LNCaP clone FGC (cell line): ENCODE results near the gene CCDC13.

Source experiments
- DNase-seq: peaks from one replicate; pipeline ENCODE4 v3.0.0-alpha.2; 2011; ENCODE audit warnings: low read depth
- H3K4me3 ChIP-seq: 2 replicates; pipeline ENCODE4 v1.5.1; 2011; ENCODE audit warnings: mild to moderate bottlenecking, low read depth, low read length, control low read depth
- TF ChIP-seq, protein P1 (sequence below): IDR thresholded peaks from 2 replicates; pipeline ENCODE4 v1.5.1; 2012; ENCODE audit warnings: mild to moderate bottlenecking; ENCODE audit not compliant: control insufficient read depth, insufficient read depth; ENCODE audit errors: extremely low read depth

Gene CCDC13

DNA sequence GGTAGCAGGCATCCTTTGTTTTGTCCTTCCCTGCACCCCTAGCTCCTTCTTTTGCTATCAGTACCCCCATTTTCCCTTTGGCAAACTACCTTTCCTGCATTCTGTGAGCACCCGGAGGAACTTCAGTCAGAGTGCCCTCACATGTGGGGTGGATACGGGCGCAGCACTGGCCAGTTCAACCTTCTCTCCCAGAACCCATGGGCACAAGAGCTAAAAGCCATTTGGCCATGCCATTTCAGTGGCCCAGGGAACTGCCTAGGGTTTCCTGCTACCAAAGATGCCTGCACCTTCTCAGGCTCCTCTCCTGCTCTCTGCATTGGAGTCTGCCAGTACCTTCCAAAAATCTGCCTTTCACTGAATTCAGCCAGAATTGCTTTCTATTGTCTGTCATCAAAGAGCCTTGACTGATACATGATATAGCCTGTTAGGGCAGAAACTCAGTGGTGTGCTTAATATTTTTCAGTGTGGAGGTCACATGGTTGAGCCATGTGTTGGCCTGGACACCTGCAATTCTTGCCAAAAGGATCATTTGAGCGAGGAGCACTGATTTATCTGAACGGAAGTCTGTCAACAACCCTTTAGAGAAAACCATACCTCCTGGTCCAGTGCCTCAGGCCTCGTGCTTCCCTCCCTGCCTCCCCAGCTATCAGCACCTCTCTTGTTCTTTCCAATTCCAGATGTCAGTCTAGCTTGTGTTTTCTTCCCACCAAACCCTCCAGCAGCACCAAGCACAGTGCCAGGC, 43.5 kb downstream of the CCDC13 start:
- TF ChIP-seq, protein P1, sequence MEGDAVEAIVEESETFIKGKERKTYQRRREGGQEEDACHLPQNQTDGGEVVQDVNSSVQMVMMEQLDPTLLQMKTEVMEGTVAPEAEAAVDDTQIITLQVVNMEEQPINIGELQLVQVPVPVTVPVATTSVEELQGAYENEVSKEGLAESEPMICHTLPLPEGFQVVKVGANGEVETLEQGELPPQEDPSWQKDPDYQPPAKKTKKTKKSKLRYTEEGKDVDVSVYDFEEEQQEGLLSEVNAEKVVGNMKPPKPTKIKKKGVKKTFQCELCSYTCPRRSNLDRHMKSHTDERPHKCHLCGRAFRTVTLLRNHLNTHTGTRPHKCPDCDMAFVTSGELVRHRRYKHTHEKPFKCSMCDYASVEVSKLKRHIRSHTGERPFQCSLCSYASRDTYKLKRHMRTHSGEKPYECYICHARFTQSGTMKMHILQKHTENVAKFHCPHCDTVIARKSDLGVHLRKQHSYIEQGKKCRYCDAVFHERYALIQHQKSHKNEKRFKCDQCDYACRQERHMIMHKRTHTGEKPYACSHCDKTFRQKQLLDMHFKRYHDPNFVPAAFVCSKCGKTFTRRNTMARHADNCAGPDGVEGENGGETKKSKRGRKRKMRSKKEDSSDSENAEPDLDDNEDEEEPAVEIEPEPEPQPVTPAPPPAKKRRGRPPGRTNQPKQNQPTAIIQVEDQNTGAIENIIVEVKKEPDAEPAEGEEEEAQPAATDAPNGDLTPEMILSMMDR, result no peak
- no peak overlapping the region for H3K4me3 ChIP-seq
- DNase-seq, result no peak

DNA sequence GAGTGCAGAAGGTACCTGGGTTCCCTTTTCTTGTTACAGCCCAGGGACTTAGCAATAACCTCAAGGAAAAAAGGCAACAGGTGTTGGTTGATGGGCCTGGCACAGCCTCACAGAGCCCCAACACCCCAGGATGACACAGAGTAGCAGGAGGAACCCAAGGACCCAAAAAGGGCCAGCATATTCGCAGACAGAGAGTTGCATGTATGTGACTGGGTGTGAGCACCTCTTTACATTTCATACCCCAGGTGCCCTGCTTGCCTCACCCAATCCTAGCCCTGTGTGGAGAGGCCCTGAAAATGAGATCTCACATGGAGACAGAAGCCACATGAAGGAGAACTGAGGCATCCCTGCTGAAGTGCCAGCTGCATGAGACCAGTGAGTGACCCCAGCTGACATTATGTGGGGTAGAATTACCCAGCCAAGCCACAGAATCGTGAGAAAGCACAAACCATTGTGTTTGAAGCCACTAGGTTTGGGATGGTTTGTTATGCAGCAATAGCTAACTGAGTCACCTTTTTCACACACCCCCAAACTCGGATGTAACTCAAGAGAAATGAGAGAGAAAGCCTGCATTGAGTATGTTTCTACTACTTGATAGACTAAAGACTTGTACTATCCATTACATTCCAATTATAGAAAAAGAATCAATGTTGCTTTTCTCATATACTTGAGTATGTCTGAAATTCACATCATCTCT, 44.2 kb downstream of the CCDC13 start:
- TF ChIP-seq, protein P1, result no peak
- H3K4me3 ChIP-seq, result no peak overlapping the region
- DNase-seq, result no peak

DNA sequence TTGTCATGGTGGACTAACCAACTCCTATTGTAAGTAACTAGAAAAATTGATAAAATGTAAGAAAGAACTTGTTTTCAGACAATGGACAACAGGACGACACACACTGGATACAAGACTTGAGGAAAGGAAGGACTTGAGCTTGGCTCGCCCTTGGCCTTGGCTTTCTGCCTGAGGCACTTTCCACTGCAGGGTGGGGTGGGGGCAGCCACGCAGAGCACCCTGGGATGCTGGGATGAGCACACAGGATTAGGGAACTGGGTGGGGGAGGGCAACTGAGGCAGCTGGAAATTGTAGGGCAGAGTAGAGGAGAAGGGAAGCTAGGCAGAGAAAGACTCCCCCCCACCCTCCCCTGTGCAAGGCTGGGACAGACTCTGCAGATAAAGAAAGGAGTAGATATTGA, 45.0 kb downstream of the CCDC13 start:
- H3K4me3 ChIP-seq, result no peak overlapping the region
- no peak for DNase-seq
- TF ChIP-seq, protein P1, result no peak

DNA sequence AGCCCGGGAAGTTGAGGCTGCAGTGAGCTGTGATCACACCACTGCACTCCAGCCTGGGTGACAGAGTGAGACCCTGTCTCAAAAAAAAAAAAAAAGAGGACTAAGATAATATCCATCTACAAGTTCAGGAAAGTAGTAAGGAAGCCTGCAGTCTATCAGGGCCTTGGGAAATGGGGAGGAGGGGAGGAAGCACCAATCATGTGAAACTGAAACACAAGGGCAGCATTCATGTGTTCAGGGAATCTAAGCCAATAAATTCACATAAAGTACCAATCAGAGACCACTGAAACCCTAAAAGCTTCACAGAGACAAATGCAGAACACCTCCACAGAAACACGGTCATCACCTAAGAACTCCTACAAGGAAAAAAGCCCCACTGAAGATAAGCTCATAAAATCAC, 47.6 kb downstream of the CCDC13 start:
- TF ChIP-seq, protein P1, result no peak
- no peak for DNase-seq
- no peak overlapping the region for H3K4me3 ChIP-seq

DNA sequence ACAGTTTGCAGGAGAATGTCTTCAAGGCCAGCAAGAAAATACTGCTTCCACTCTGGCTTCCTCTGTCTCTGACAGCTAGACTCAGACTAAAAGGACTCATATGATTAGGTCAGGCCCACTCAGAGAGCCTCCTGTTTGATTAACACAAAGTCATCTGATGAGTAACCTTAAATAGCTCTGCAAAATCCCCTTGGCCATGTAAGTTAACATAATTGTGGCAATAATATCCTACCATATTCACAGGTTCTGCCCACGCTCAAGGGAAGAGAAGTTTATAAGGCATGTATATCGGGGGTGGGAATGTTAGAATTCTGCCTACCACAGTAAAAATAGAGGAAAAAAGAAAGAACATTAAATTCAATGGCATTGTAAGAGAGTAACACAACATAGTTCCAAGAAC, 49.8 kb downstream of the CCDC13 start:
- TF ChIP-seq, protein P1, result no peak
- DNase-seq, result no peak
- H3K4me3 ChIP-seq, result no peak overlapping the region
